Skeletal muscle satellite cell (primary cell): Measurements from ENCODE around the gene ANGPT4.

Source experiments
- H3K27me3 ChIP-seq: 2 replicates; pipeline ENCODE4 v1.7.0; 2013; ENCODE audit warnings: low read length; ENCODE audit not compliant: control insufficient read depth, insufficient read depth
- H3K36me3 ChIP-seq: 2 replicates; pipeline ENCODE4 v1.7.0; 2013; ENCODE audit warnings: mild to moderate bottlenecking, control low read depth, low read length; ENCODE audit not compliant: insufficient read depth
- H3K4me1 ChIP-seq: 2 replicates; pipeline ENCODE4 v1.7.0; 2013; ENCODE audit warnings: low read length; ENCODE audit not compliant: control insufficient read depth, insufficient read depth
- H3K4me2 ChIP-seq: 2 replicates; pipeline ENCODE4 v1.7.0; 2013; ENCODE audit warnings: mild to moderate bottlenecking, low read length
- H3K4me3 ChIP-seq: 2 replicates; pipeline ENCODE4 v1.7.0; 2013; ENCODE audit warnings: low read length
- H3K9ac ChIP-seq: 2 replicates; pipeline ENCODE4 v1.7.0; 2013; ENCODE audit warnings: mild to moderate bottlenecking, low read depth, low read length, moderate library complexity
- H3K9me3 ChIP-seq: replicated peaks from 2 replicates; pipeline ENCODE4 v1.7.0; 2013; ENCODE audit warnings: mild to moderate bottlenecking, control low read depth, low read length

ANGPT4 gene

GRCh38 chr20:881783-882144 lies 34.4 kb downstream of the ANGPT4 start:
- Histone ChIP-seq H3K36me3 (no peaks in the 10 kb centered on the region), H3K9ac (no peak overlapping the region), H3K4me3 (no peak overlapping the region), H3K27me3 (peaks cover 8% of the 10 kb centered on the region), H3K9me3 (no peaks in the 10 kb centered on the region), H3K4me2 (no peak overlapping the region), H3K4me1 (peaks cover 7% of the 10 kb centered on the region)

- no peak overlapping the region for H3K4me2 ChIP-seq
- H3K4me3 ChIP-seq, result no peak overlapping the region
- peaks cover 12% of the 10 kb centered on the region for H3K27me3 ChIP-seq
- no peaks in the 10 kb centered on the region for H3K9me3 ChIP-seq
- H3K36me3 ChIP-seq, result no peaks in the 10 kb centered on the region
- peaks cover 7% of the 10 kb centered on the region for H3K4me1 ChIP-seq
- no peak overlapping the region for H3K9ac ChIP-seq
Observed at GRCh38 chr20:881051-881782, 34.9 kb downstream of the ANGPT4 start.

GRCh38 chr20:879626-880025 lies 36.5 kb downstream of the ANGPT4 start:
- Histone ChIP-seq H3K9me3 (no peaks in the 10 kb centered on the region), H3K4me2 (no peak overlapping the region), H3K27me3 (peaks cover 7% of the 10 kb centered on the region), H3K4me1 (peaks cover 7% of the 10 kb centered on the region), H3K9ac (no peak overlapping the region), H3K36me3 (no peaks in the 10 kb centered on the region), H3K4me3 (no peak overlapping the region)

GRCh38 chr20:878511-879307 lies 37.4 kb downstream of the ANGPT4 start:
- no peaks in the 10 kb centered on the region for H3K36me3 ChIP-seq
- peaks cover 7% of the 10 kb centered on the region for H3K4me1 ChIP-seq
- H3K4me3 ChIP-seq, result no peak overlapping the region
- H3K4me2 ChIP-seq, result no peak overlapping the region
- peaks cover 8% of the 10 kb centered on the region for H3K27me3 ChIP-seq
- no peaks in the 10 kb centered on the region for H3K9me3 ChIP-seq
- H3K9ac ChIP-seq, result no peak overlapping the region

GRCh38 chr20:877814-878213 lies 38.3 kb downstream of the ANGPT4 start:
- peaks cover 7% of the 10 kb centered on the region for H3K4me1 ChIP-seq
- H3K4me3 ChIP-seq, result no peak overlapping the region
- H3K36me3 ChIP-seq, result no peaks in the 10 kb centered on the region
- H3K27me3 ChIP-seq, result peaks cover 15% of the 10 kb centered on the region
- no peaks in the 10 kb centered on the region for H3K9me3 ChIP-seq
- no peak overlapping the region for H3K4me2 ChIP-seq
- H3K9ac ChIP-seq, result no peak overlapping the region

- no peak overlapping the region for H3K9ac ChIP-seq
Observed at GRCh38 chr20:875115-875514, 41.0 kb downstream of the ANGPT4 start.

GRCh38 chr20:873875-874607 lies 42.1 kb downstream of the ANGPT4 start:
- peaks cover 41% of the 10 kb centered on the region for H3K27me3 ChIP-seq
- no peaks in the 10 kb centered on the region for H3K4me1 ChIP-seq
- no peaks in the 10 kb centered on the region for H3K9me3 ChIP-seq
- H3K4me2 ChIP-seq, result no peak overlapping the region
- no peaks in the 10 kb centered on the region for H3K36me3 ChIP-seq
- no peak overlapping the region for H3K4me3 ChIP-seq
- H3K9ac ChIP-seq, result no peak overlapping the region

More at GRCh38 chr20:875115-875514, 41.0 kb downstream of the ANGPT4 start:
- Histone ChIP-seq H3K4me1 (no peaks in the 10 kb centered on the region), H3K27me3 (peaks cover 37% of the 10 kb centered on the region), H3K4me3 (no peak overlapping the region), H3K36me3 (no peaks in the 10 kb centered on the region), H3K4me2 (no peak overlapping the region), H3K9me3 (no peaks in the 10 kb centered on the region)

- Histone ChIP-seq H3K4me2 (no peak overlapping the region), H3K4me1 (no peaks in the 10 kb centered on the region), H3K9ac (no peak overlapping the region), H3K4me3 (no peak overlapping the region), H3K27me3 (peaks cover 45% of the 10 kb centered on the region), H3K36me3 (no peaks in the 10 kb centered on the region), H3K9me3 (no peaks in the 10 kb centered on the region)
Observed at GRCh38 chr20:872855-873520, 43.1 kb downstream of the ANGPT4 start.

GRCh38 chr20:871948-872347 lies 44.2 kb downstream of the ANGPT4 start:
- no peaks in the 10 kb centered on the region for H3K9me3 ChIP-seq
- H3K4me1 ChIP-seq, result no peaks in the 10 kb centered on the region
- H3K4me3 ChIP-seq, result no peak overlapping the region
- no peaks in the 10 kb centered on the region for H3K36me3 ChIP-seq
- H3K27me3 ChIP-seq, result peaks cover 45% of the 10 kb centered on the region
- no peak overlapping the region for H3K4me2 ChIP-seq
- H3K9ac ChIP-seq, result no peak overlapping the region

- Histone ChIP-seq H3K36me3 (no peaks in the 10 kb centered on the region), H3K4me2 (no peak overlapping the region), H3K4me3 (no peak overlapping the region), H3K27me3 (peaks cover 43% of the 10 kb centered on the region), H3K9ac (no peak overlapping the region), H3K9me3 (no peaks in the 10 kb centered on the region), H3K4me1 (no peaks in the 10 kb centered on the region)
Observed at GRCh38 chr20:871436-871835, 44.7 kb downstream of the ANGPT4 start.

- no peaks in the 10 kb centered on the region for H3K9me3 ChIP-seq
- no peak overlapping the region for H3K4me2 ChIP-seq
- H3K27me3 ChIP-seq, result peaks cover 40% of the 10 kb centered on the region
- no peak overlapping the region for H3K9ac ChIP-seq
- no peaks in the 10 kb centered on the region for H3K4me1 ChIP-seq
- H3K4me3 ChIP-seq, result no peak overlapping the region
- H3K36me3 ChIP-seq, result no peaks in the 10 kb centered on the region
Observed at GRCh38 chr20:870758-871157, 45.4 kb downstream of the ANGPT4 start.
